Dedifferentiated amniotic fluid mesenchymal stem cell (primary cell): ENCODE measurements around the gene SPATA31D3.
"Not testable (repeated sequence)": the region's sequence is repeated elsewhere in the genome, so short reads cannot be mapped to it uniquely, and the experiment has no call there.

ENCODE experiments used
- DNase-seq: peaks from one replicate; pipeline ENCODE4 v3.0.0-alpha.2; 2016; ENCODE audit errors: extremely low spot score

Gene SPATA31D3

GRCh38 chr9:81979196-81979595 is 35.9 kb downstream of the SPATA31D3 start:
- DNase-seq, result no peak

GRCh38 chr9:81980568-81980967 is 37.3 kb downstream of the SPATA31D3 start:
- DNase-seq, result no peak

- no peak for DNase-seq
Observed at GRCh38 chr9:81981883-81982282, 38.6 kb downstream of the SPATA31D3 start.

GRCh38 chr9:81984928-81985327 is 41.6 kb downstream of the SPATA31D3 start:
- DNase-seq, result no peak

- no peak for DNase-seq
Observed at GRCh38 chr9:81986051-81986450, 42.8 kb downstream of the SPATA31D3 start.

- not testable (repeated sequence) for DNase-seq
Observed at GRCh38 chr9:81988472-81988871, 45.2 kb downstream of the SPATA31D3 start, which contains the start of gene SPATA31D1. Gene SPATA31D1 (plus strand): TSS chr9:81988772. CDS start chr9:81988819, 47 bp downstream.

GRCh38 chr9:81989700-81990099 is 46.4 kb downstream of the SPATA31D3 start:
- no peak for DNase-seq

GRCh38 chr9:81993656-81994055 is 50.4 kb downstream of the SPATA31D3 start:
- DNase-seq, result no peak
